Left lung (tissue), 10 donors: ENCODE measurements around the gene RIOX2. TPM values are rescaled to one million over a fixed set of nuclear protein-coding genes. Genes with fewer than 3 reads are reported as not detected.

ENCODE experiments used
- ATAC-seq: fragments of 200-7000 bp; cut with Tn5 transposase; one replicate; pipeline ENCODE4 v1.9.1; 2020; ENCODE audit warnings: moderate library complexity
- DNase-seq, 4 donors: peaks; one replicate each; pipeline ENCODE4 v3.0.0-alpha.2; 2013 to 2020
- H3K27ac ChIP-seq, 2 donors: fragments of 200-600 bp; sonication (generic) in 1 of 2; one replicate each; pipeline versions ENCODE4 v1.5.0 to v1.8.0; 2020 to 2021
- H3K27me3 ChIP-seq, 2 donors: fragments of 200-600 bp; sonication (generic) in 1 of 2; one replicate each; pipeline versions ENCODE4 v1.5.0 to v1.8.0; 2020 to 2021
- H3K36me3 ChIP-seq, 2 donors: fragments of 200-600 bp; sonication (generic) in 1 of 2; one replicate each; pipeline versions ENCODE4 v1.5.0 to v1.8.0; 2020 to 2021
- H3K4me1 ChIP-seq, 2 donors: fragments of 200-600 bp; one replicate each; pipeline ENCODE4 v1.8.0; 2021
- H3K4me3 ChIP-seq, 2 donors: fragments of 200-600 bp; sonication (generic) in 1 of 2; one replicate each; pipeline versions ENCODE4 v1.5.0 to v1.8.0; 2020 to 2021; ENCODE audit warnings: mild to moderate bottlenecking in 1 of 2
- H3K9me3 ChIP-seq, 2 donors: fragments of 200-600 bp; sonication (generic) in 1 of 2; one replicate each; pipeline versions ENCODE4 v1.5.0 to v1.8.0; 2020 to 2021
- CTCF ChIP-seq, 2 donors: fragments of 200-600 bp; sonication (generic) in 1 of 2; IDR thresholded peaks; one replicate each; pipeline versions ENCODE4 v1.5.0 to v1.8.0; 2021; ENCODE audit warnings: antibody characterized with exemption in 2 of 2
- intact Hi-C, 2 donors: fragments of 100-400 bp; cut with DNase I; formaldehyde crosslinking; loops; one replicate each; pipeline versions ENCODE4 v1.11.2 to v1.14.2; 2022
- polyA plus RNA-seq, 6 donors: library from polyadenylated mRNA; unstranded; fragments of 120-200 nt; gene quantifications; one replicate each; pipeline ENCODE4 v1.2.1, GENCODE V29; 2013; ENCODE audit not compliant: insufficient read length in 6 of 6
- total RNA-seq, 2 donors: library from RNA; stranded (reverse); fragmentation: NEBNext Ultra II Directional; extraction: Animal tissue kit (Norgen Biotek cat#: 25700); gene quantifications; one replicate each; pipeline ENCODE4 v1.2.1, GENCODE V29; 2021
- donor health status: DM: no; HTN: yes; CAD: no.
- donor health status: DM: no; HTN: no; CAD: no.

Gene RIOX2
- total and polyA plus RNA-seq, 8 donors = 16.6 to 44.3 (median 35.7) TPM

- no peak for TF ChIP-seq CTCF (IDR thresholded peaks at IDR 0.05)
- no peaks in the 10 kb centered on the region for H3K9me3 ChIP-seq
- H3K4me3 ChIP-seq = no peak overlapping the region
- no peaks in the 10 kb centered on the region for H3K27me3 ChIP-seq
- no peaks in the 10 kb centered on the region for H3K4me1 ChIP-seq
- no peaks in the 10 kb centered on the region for H3K36me3 ChIP-seq
- DNase-seq = no peak
- ATAC-seq = no peak
- intact Hi-C loops = no loop called here
- no peak overlapping the region for H3K27ac ChIP-seq
These were observed 26.9 kb upstream of the RIOX2 start for GRCh38 chr3:97999103-97999502.

GRCh38 chr3:97996988-97997387 lies 24.8 kb upstream of the RIOX2 start:
- no peaks in the 10 kb centered on the region for H3K27me3 ChIP-seq
- H3K4me3 ChIP-seq = no peak overlapping the region
- H3K4me1 ChIP-seq = no peaks in the 10 kb centered on the region
- DNase-seq = no peak
- no peak for TF ChIP-seq CTCF (IDR thresholded peaks at IDR 0.05)
- no peaks in the 10 kb centered on the region for H3K36me3 ChIP-seq
- no peak overlapping the region for H3K27ac ChIP-seq
- H3K9me3 ChIP-seq = no peaks in the 10 kb centered on the region
- ATAC-seq = no peak
- intact Hi-C loops = no loop called here

- no peak for TF ChIP-seq CTCF (IDR thresholded peaks at IDR 0.05)
- no peak for ATAC-seq
- intact Hi-C loops = no loop called here
These were observed 22.2 kb upstream of the RIOX2 start for GRCh38 chr3:97994328-97994945.

GRCh38 chr3:97993526-97993925 lies 21.3 kb upstream of the RIOX2 start:
- intact Hi-C loops = no loop called here
- Histone ChIP-seq H3K27me3 (no peaks in the 10 kb centered on the region), H3K36me3 (no peaks in the 10 kb centered on the region), H3K4me3 (no peak overlapping the region), H3K9me3 (no peaks in the 10 kb centered on the region), H3K4me1 (no peaks in the 10 kb centered on the region), H3K27ac (no peak overlapping the region)
- TF ChIP-seq CTCF (IDR thresholded peaks at IDR 0.05) = no peak
- ATAC-seq = no peak
- DNase-seq = no peak

More at GRCh38 chr3:97994328-97994945, 22.2 kb upstream of the RIOX2 start:
- no peaks in the 10 kb centered on the region for H3K36me3 ChIP-seq
- no peak for DNase-seq
- H3K27ac ChIP-seq = no peak overlapping the region
- no peak overlapping the region for H3K4me3 ChIP-seq
- H3K9me3 ChIP-seq = no peaks in the 10 kb centered on the region
- H3K27me3 ChIP-seq = no peaks in the 10 kb centered on the region
- H3K4me1 ChIP-seq = no peaks in the 10 kb centered on the region

- DNase-seq (no peak), ATAC-seq (no peak)
- intact Hi-C loops = no loop called here
- Histone ChIP-seq H3K27ac (no peak overlapping the region), H3K4me3 (no peak overlapping the region), H3K36me3 (no peaks in the 10 kb centered on the region), H3K27me3 (no peaks in the 10 kb centered on the region), H3K4me1 (no peaks in the 10 kb centered on the region), H3K9me3 (no peaks in the 10 kb centered on the region)
- no peak for TF ChIP-seq CTCF (IDR thresholded peaks at IDR 0.05)
These were observed 20.4 kb upstream of the RIOX2 start for GRCh38 chr3:97992547-97993173.
